Upper lobe of right lung (tissue), 1 donor: ENCODE measurements around the gene KIAA0232. TPM values are rescaled to one million over a fixed set of nuclear protein-coding genes. Genes with fewer than 3 reads are reported as not detected.
"Not testable (repeated sequence)": the region's sequence is repeated elsewhere in the genome, so short reads cannot be mapped to it uniquely, and the experiment has no call there.

Experiments used
- ATAC-seq: fragments of 200-7000 bp; cut with Tn5 transposase; one replicate; pipeline ENCODE4 v1.9.1; 2020; ENCODE audit warnings: mild to moderate bottlenecking, moderate library complexity
- DNase-seq: peaks from one replicate; pipeline ENCODE4 v3.0.0-alpha.2; 2020
- H3K27ac ChIP-seq: fragments of 200-600 bp; one replicate; pipeline ENCODE4 v1.8.0; 2022
- H3K27me3 ChIP-seq: fragments of 200-600 bp; one replicate; pipeline ENCODE4 v1.8.0; 2022; ENCODE audit warnings: mild to moderate bottlenecking
- H3K36me3 ChIP-seq: fragments of 200-600 bp; one replicate; pipeline ENCODE4 v1.8.0; 2022
- H3K4me1 ChIP-seq: fragments of 200-600 bp; one replicate; pipeline ENCODE4 v1.8.0; 2022
- H3K4me3 ChIP-seq: fragments of 200-600 bp; one replicate; pipeline ENCODE4 v1.8.0; 2022; ENCODE audit warnings: mild to moderate bottlenecking
- H3K9me3 ChIP-seq: fragments of 200-600 bp; one replicate; pipeline ENCODE4 v1.8.0; 2022
- CTCF ChIP-seq: fragments of 200-600 bp; IDR thresholded peaks from one replicate; pipeline ENCODE4 v1.8.0; 2022; ENCODE audit warnings: antibody characterized with exemption
- intact Hi-C: fragments of 100-400 bp; cut with DNase I; formaldehyde crosslinking; loops from one replicate; pipeline ENCODE4 v1.11.0; 2022
- total RNA-seq: library from RNA; stranded (reverse); fragmentation: NEBNext Ultra II Directional; extraction: Animal tissue kit (Norgen Biotek cat#: 25700); gene quantifications from one replicate; pipeline ENCODE4 v1.2.1, GENCODE V29; 2021
- donor health status: DM: no; HTN: yes; CAD: no; lungs with severe emphysema.

KIAA0232 gene
- total RNA-seq, 1 donor from 2014 or later, result 30.9 TPM

GRCh38 chr4:6781561-6781960, 966 bp upstream of the KIAA0232 start:
- TF ChIP-seq CTCF, result no peak
- Histone ChIP-seq H3K27me3 (no peaks in the 10 kb centered on the region), H3K4me1 (peaks cover 28% of the 10 kb centered on the region), H3K36me3 (peaks cover 3% of the 10 kb centered on the region), H3K27ac (no peak overlapping the region), H3K9me3 (no peaks in the 10 kb centered on the region), H3K4me3 (peak overlapping the region; percentile 100)
- intact Hi-C loops, result no loop called here
- no peak for ATAC-seq
- no peak for DNase-seq

GRCh38 chr4:6782846-6783110, 251 bp downstream of the KIAA0232 start:
- Histone ChIP-seq H3K4me1 (peaks cover 27% of the 10 kb centered on the region), H3K4me3 (peak overlapping the region; percentile 100), H3K9me3 (no peaks in the 10 kb centered on the region), H3K27me3 (no peaks in the 10 kb centered on the region), H3K27ac (peak overlapping the region; percentile 98), H3K36me3 (peaks cover 12% of the 10 kb centered on the region)
- DNase-seq (no peak), ATAC-seq (no peak)
- no peak for TF ChIP-seq CTCF
- intact Hi-C loops, result no loop called here

GRCh38 chr4:6783111-6783981, 819 bp downstream of the KIAA0232 start:
- H3K9me3 ChIP-seq, result no peaks in the 10 kb centered on the region
- no peak for TF ChIP-seq CTCF
- peak overlapping the region; percentile 98 for H3K27ac ChIP-seq
- ATAC-seq (peak; percentile 92), DNase-seq (peak; percentile 95)
- H3K4me1 ChIP-seq, result peaks cover 32% of the 10 kb centered on the region
- H3K27me3 ChIP-seq, result no peaks in the 10 kb centered on the region
- H3K36me3 ChIP-seq, result peaks cover 12% of the 10 kb centered on the region
- peak overlapping the region; percentile 100 for H3K4me3 ChIP-seq
- intact Hi-C loops, result no loop called here

- Histone ChIP-seq H3K27ac (no peak overlapping the region), H3K9me3 (no peaks in the 10 kb centered on the region), H3K27me3 (no peaks in the 10 kb centered on the region), H3K4me3 (no peak overlapping the region), H3K36me3 (peaks cover 12% of the 10 kb centered on the region), H3K4me1 (peaks cover 40% of the 10 kb centered on the region)
- intact Hi-C loops, result no loop called here
- ATAC-seq, result no peak
- no peak for TF ChIP-seq CTCF
- DNase-seq, result no peak
Observed at GRCh38 chr4:6785572-6785925, 3.0 kb downstream of the KIAA0232 start.

GRCh38 chr4:6788123-6788522, 5.6 kb downstream of the KIAA0232 start:
- no peak overlapping the region for H3K4me3 ChIP-seq
- H3K27me3 ChIP-seq, result no peaks in the 10 kb centered on the region
- no peak for TF ChIP-seq CTCF
- peaks cover 12% of the 10 kb centered on the region for H3K36me3 ChIP-seq
- no peak overlapping the region for H3K27ac ChIP-seq
- ATAC-seq (no peak), DNase-seq (no peak)
- H3K4me1 ChIP-seq, result peaks cover 36% of the 10 kb centered on the region
- intact Hi-C loops, result no loop called here
- H3K9me3 ChIP-seq, result no peaks in the 10 kb centered on the region

GRCh38 chr4:6791245-6791644, 8.7 kb downstream of the KIAA0232 start:
- ATAC-seq, H3K4me3 ChIP-seq, H3K27ac ChIP-seq, H3K27me3 ChIP-seq, H3K9me3 ChIP-seq, intact Hi-C loops, DNase-seq: not testable (repeated sequence)
- Histone ChIP-seq H3K36me3 (peaks cover 12% of the 10 kb centered on the region), H3K4me1 (peaks cover 24% of the 10 kb centered on the region)

- H3K36me3 ChIP-seq, DNase-seq, intact Hi-C loops, H3K27me3 ChIP-seq, H3K27ac ChIP-seq, H3K4me3 ChIP-seq, H3K9me3 ChIP-seq, ATAC-seq: not testable (repeated sequence)
- peaks cover 24% of the 10 kb centered on the region for H3K4me1 ChIP-seq
Observed at GRCh38 chr4:6791796-6792195, 9.3 kb downstream of the KIAA0232 start.
